GDM1 (cell line): Measurements from ENCODE around the gene WIPF3.

Source experiments
- DNase-seq: peaks from one replicate; lab custom pipeline; 2025; lab: John Stamatoyannopoulos, UW

WIPF3 gene, protein sequence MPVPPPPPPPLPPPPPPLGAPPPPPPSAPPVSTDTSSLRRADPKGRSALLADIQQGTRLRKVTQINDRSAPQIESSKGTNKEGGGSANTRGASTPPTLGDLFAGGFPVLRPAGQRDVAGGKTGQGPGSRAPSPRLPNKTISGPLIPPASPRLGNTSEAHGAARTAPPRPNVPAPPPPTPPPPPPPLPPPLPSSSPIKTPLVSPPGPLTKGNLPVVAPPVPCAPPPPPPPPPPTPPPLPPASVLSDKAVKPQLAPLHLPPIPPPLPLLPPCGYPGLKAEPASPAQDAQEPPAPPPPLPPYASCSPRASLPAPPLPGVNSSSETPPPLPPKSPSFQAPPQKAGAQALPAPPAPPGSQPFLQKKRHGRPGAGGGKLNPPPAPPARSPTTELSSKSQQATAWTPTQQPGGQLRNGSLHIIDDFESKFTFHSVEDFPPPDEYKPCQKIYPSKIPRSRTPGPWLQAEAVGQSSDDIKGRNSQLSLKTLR

DNA sequence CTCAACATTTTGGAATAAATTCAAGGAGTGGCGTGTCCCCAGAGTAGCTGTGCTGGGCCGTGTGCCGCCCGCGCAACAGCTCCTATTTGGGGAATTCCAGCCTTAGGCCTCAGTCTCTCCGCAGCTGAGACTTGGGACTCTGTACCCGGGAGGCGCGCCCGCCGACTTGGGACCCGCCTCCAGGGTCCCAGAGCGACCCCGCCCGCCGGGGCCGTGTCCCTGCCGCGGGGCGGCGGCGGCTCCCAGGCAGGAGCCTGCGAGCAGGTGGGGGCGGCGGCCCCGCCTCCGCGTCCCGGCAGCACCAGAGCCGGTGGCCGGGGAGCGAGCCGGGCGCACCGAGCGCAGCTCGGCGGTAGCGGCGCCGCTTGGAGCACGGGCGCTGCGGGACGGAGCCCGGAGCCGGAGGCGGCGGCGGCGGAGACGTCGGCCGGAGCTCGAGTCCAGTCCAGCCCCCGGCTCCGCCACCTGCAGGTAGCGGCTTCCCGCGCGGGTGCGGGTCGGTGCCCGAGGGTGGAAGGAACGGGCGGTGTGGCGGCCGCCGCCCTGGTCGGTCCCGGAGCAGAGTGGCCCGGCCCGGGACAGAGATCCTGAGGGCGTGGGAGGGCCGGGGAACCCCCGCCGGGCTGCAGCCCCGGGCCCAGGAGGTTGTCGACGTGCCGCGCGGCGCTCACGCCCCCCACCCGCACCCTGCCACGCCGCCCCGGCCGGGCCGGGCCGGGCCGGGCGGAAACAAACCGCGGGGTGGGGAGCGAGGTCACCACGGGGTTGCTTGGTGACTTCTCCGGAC lies at the start of gene WIPF3:
Gene WIPF3, plus strand, starts transcription at position 301 of the 787 bp plus-strand sequence. CDS start 28,217 bp downstream, outside the sequence.
- DNase-seq: no peak

DNA sequence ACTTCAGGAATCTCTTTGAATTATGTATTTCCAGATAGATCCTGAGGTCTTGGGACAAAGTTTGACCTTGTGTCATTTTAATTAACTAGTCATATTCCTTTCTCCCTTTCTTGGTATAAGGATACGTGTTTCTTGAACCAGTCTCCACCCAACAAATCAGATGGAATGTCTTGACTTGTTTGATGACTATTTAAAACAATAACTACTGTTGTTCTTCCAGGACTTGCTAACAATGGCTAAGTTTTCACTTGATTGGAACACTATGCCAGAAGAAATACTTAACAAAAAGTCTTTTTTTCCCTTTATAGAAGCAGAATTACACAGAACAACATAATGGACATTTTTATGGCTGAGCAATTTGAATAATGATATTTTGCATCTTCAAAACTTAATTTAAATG lies 43.0 kb upstream of the WIPF3 start:
- no peak for DNase-seq

- DNase-seq: no peak
These were observed 42.1 kb upstream of the WIPF3 start for GRCh38 chr7:29764227-29764626.

GRCh38 chr7:29765490-29765889 lies 40.8 kb upstream of the WIPF3 start:
- DNase-seq: no peak

- DNase-seq: no peak
These were observed 35.9 kb upstream of the WIPF3 start for GRCh38 chr7:29770371-29770770.

GRCh38 chr7:29771081-29771816 lies 35.1 kb upstream of the WIPF3 start:
- peak; percentile 51 for DNase-seq

DNA sequence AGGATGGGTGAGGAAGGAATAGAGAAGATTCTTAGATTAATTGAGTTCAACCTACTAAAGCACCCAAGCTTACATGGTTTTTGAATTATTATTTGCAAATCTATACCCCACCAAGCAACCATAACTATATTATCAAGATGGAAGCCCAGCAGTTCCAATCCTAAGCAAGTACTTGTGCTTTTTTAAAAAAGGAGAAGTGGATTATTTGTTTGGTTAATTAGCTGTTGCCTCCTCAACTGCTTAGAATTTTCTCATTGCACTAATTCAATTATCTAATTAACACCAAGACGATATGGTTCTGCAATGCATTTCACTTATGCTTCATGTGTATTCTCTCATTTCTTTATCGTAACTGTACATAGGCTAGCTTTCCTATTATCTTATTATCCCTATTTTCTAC lies 27.3 kb upstream of the WIPF3 start:
- no peak for DNase-seq

GRCh38 chr7:29780346-29780745 lies 26.0 kb upstream of the WIPF3 start:
- DNase-seq: no peak

DNA sequence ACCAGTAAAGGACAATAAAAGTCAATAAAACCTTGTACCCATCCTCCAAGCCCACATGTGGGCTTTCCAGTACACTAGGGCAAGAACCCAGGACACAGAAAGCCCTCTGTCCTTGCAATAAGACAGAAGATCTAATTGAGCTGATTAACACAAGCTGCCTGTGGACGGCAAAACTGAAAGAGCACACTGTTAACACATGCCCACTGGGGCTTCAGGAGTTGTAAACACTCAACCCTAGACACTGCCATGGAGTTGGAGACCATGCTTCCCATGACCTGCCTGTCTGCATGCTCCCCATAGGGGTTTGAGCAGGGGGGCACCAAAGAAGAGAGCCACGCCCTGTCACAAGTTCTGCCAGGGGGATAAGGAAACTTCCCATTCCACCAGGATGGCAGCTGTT lies 22.6 kb upstream of the WIPF3 start:
- DNase-seq: no peak

DNA sequence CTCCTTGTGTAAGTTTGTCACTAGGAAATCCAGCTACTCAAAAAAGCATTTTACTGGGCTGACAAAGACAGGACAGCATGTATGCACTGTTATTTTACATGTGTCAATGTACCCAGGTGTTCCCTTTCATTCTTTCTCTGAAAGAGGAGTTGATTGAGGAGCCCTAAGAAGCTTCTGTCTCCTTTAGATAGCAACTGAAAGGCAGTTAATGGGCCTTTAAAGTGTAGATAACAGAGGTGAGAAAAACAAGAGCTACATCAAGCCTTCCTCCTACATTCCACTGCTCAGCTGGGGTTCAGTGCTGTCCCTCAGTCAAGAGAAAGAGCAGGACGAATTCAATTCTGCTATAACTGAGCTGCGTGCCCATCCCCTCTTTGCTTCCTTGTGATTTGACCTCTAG lies 12.8 kb upstream of the WIPF3 start:
- no peak for DNase-seq

- DNase-seq: no peak
These were observed 11.2 kb upstream of the WIPF3 start for GRCh38 chr7:29794959-29795629.

- no peak for DNase-seq
These were observed 10.4 kb upstream of the WIPF3 start for GRCh38 chr7:29795696-29796580.

DNA sequence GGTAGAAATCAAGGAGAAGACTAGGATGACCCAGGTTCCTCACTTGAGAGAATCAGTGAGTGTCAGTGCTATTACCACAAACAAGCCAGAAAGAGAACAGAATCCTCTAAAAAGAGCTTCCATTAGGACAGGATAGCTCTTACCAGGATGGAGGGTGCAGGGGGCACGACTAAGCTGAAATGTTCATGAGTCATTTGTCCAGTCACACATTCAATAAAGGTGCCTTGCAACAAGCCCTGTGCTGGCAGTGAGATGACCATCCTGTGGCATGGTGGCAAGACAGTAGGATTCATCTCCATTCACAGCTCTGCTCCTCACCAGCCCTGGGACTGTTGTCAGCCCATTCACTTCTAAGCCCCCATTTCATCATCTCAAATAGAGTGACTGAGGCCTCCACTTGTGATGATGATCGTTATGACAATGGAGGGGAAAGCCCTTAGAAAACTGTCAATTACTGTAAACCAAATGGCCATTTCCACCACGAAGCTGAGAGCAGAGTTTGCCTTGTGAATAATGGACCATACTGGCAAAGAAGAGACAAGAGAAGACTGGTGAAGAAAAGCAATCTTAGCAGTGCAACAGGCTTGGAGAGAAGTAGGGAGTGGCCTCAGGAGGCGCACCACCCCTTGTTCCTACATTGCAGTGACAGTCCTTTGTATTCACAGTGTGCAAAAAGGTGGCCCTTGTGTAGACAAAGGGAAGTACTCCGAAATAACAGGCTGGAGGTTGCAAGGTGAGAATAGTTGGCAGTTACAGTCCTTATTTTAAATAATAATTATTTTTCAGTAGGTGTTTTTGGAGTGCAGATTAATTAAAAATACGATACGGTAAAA lies 9.0 kb upstream of the WIPF3 start:
- no peak for DNase-seq

DNA sequence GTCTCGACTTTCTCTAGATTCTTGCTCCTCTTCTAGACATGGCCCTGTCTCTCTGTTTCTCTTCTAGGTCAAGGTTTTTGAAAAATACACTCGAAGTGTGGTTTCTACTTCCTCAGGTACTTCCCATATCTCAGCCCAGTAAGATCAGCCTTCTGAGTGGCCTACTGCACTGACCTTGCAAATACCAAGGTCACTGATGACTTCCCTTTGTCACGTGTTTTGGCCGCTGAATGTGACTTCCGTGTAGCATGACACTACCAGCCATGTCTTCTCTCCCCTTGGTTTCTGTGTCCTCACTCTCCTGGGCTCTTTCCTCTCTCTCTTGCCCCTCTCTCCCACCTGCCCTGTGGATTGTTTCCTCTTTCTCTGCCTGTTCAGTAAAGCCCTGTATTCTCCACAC lies 7.9 kb upstream of the WIPF3 start:
- no peak for DNase-seq

- no peak for DNase-seq
These were observed 4.4 kb upstream of the WIPF3 start for GRCh38 chr7:29801929-29802328.

DNA sequence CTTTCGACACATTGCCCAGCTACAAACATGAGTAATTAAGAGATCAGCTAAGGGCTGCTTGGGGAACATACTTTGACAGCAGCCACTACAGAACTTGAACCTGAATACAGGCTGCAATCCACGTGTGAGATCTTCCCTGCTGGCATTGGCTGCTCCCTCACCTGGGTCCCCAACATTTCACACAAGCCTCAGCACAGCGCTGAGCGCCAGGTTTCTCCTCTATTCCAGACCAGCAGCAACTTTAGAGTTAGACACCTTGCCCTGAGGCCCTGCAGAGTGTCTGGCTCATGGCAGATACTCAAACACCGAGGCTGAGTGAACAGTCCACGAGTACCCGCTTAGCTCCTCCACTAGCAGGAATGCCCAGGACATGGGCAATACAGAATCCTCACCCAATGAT lies 1.3 kb upstream of the WIPF3 start:
- no peak for DNase-seq

- no peak for DNase-seq
These were observed 461 bp upstream of the WIPF3 start for GRCh38 chr7:29805886-29806207.

DNA sequence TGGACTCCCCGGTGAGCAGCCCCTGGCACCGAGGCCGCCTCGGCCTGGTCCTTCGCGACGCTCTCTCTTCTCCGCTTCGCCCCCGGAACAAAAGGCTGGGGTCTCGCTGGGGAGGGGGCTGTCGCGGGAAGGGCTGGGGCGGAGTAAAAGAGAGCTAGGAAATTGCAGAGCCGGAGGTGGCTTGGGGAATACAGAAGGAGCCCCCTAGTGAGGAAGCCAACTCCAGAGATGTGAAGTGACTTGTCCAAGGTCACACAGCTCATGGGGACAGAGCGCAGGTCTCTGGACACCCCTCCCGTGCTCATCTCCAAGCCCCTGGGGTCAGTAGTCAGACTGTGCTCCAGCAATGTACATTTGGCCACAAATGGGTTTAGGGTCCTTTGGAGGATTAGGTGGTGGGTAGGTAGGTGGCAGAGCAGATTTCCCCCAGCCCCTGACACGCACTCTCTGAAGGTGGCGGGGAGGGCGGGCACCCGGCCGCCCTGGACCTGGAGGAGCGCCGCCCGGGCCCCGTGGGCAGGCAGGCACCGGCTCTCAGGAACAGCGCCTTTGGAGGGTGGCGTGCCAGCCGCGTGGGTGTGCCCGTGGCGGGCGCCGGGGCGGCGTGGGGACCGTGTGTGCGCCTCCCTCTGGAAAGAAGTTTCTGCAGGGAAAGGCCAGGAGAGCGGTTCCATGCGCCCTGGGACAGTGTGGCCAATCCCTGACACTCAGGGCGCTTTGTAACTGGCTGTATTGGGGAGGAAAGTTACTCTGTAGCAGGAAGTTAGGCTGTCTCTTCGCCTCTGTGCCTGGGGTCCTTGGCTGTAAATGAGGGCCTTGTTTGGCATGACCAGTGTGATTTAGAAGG lies 910 bp downstream of the WIPF3 start:
- DNase-seq: no peak
